ENCODE measurements around the gene RYR2.

- no peak for TF ChIP-seq CTCF (IDR thresholded peaks at IDR 0.05)
- TF ChIP-seq EZH2 (IDR thresholded peaks at IDR 0.05) = no peak
Observed at GRCh38 chr1:237650809-237651208, 608.8 kb downstream of the RYR2 start.
